Psoas muscle (tissue), 8 donors: ENCODE measurements around the gene AXIN1. TPM values are rescaled to one million over a fixed set of nuclear protein-coding genes. Genes with fewer than 3 reads are reported as not detected.

Experiments
- ATAC-seq, 4 donors: fragments of 200-7000 bp; cut with Tn5 transposase; one replicate each; pipeline ENCODE4 v1.9.1; 2020; ENCODE audit warnings: moderate library complexity in 3 of 4, mild to moderate bottlenecking in 2 of 4
- DNase-seq, 2 donors: peaks; one replicate each; pipeline ENCODE4 v3.0.0-alpha.2; 2020
- H3K27ac ChIP-seq: fragments of 200-600 bp; one replicate; pipeline ENCODE4 v1.8.0; 2022
- H3K27me3 ChIP-seq, 3 donors: fragments of 200-600 bp in 1 of 3; one replicate each; pipeline versions ENCODE4 v1.6.1 to v1.8.0; 2013 to 2022; ENCODE audit warnings: low read length in 2 of 3, mild to moderate bottlenecking in 2 of 3, moderate library complexity in 1 of 3; ENCODE audit not compliant: insufficient read depth in 3 of 3
- H3K36me3 ChIP-seq, 2 donors: fragments of 200-600 bp in 1 of 2; one replicate each; pipeline versions ENCODE4 v1.6.1 to v1.8.0; 2013 to 2022; ENCODE audit warnings: low read depth in 1 of 2, mild to moderate bottlenecking in 1 of 2, moderate library complexity in 1 of 2; ENCODE audit not compliant: insufficient read depth in 1 of 2
- H3K4me1 ChIP-seq: fragments of 200-600 bp; one replicate; pipeline ENCODE4 v1.8.0; 2022
- H3K4me3 ChIP-seq: fragments of 200-600 bp; one replicate; pipeline ENCODE4 v1.8.0; 2022; ENCODE audit warnings: mild to moderate bottlenecking
- H3K9me3 ChIP-seq: fragments of 200-600 bp; one replicate; pipeline ENCODE4 v1.8.0; 2022
- WGBS, 3 donors: extraction: QIAGEN DNeasy Blood & Tissue Kit; methylation state at CpG; one replicate each; pipeline versions ENCODE4 v1.1.6 to v1.1.7; 2013; 5-methylcytosine and 5-hydroxymethylcytosine counted together
- intact Hi-C, 2 donors: fragments of 100-400 bp; cut with DNase I; formaldehyde crosslinking; loops; one replicate each; pipeline versions ENCODE4 v1.11.0 to v1.14.2; 2022
- polyA plus RNA-seq, 3 donors: library from polyadenylated mRNA; stranded (reverse); fragments of 200-250 nt; gene quantifications; one replicate each; pipeline ENCODE4 v1.2.3, GENCODE V29; 2013
- total RNA-seq, 4 donors: library from RNA; stranded (reverse); fragmentation: NEBNext Ultra II Directional in 2 of 4; extraction: Animal tissue kit (Norgen Biotek cat#: 25700) in 2 of 4; gene quantifications; one replicate each; pipeline versions ENCODE4 v1.2.1 to v1.2.4, GENCODE V29; 2021 to 2023
- TF ChIP-seq, protein P1 (sequence below): fragments of 200-600 bp; IDR thresholded peaks from one replicate; pipeline ENCODE4 v1.8.0; 2022; ENCODE audit warnings: antibody characterized with exemption
- donor health status: healthy with polysubstance abuse.
- donor health status: DM: no; HTN: no; CAD: no; lungs with moderate emphysema.
- donor health status: Bipolar disorder and iron deficiency.
- donor health status: healthy.
- donor health status: DM: yes; HTN: yes; CAD: no.
- donor health status: DM: no; HTN: no; CAD: no.
- donor health status: DM: no; HTN: no; CAD: no.
- donor health status: DM: yes; HTN: yes; CAD: no.

AXIN1 gene
- total and polyA plus RNA-seq, 7 donors, result 12.1 to 32.3 (median 23.2) TPM

DNA sequence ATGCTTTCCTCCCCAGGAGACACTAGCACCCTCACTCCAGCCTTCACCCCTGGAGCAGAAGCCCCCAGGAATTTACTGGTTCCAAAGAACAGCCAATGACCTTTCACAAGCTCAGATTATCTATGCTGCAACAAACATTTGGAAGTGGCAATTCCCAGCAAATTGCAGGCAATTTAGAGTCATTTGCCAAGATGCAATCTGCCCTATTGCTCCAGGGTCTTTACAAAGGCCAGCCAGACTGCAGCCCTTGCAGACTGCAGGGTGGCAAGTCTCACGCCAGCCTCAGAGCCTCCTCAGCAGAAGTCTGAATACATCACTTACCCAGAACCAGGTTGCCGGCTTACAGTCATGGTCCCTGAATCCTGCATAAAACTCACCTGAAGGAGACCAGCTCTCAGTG lies 21.8 kb downstream of the AXIN1 start:
- Histone ChIP-seq H3K4me1 (peaks cover 13% of the 10 kb centered on the region), H3K36me3 (peaks cover 0 to 5% of the 10 kb centered on the region in 2 donors), H3K9me3 (no peaks in the 10 kb centered on the region), H3K4me3 (no peak overlapping the region), H3K27ac (no peak overlapping the region), H3K27me3 (no peaks in the 10 kb centered on the region)
- TF ChIP-seq, protein P1, sequence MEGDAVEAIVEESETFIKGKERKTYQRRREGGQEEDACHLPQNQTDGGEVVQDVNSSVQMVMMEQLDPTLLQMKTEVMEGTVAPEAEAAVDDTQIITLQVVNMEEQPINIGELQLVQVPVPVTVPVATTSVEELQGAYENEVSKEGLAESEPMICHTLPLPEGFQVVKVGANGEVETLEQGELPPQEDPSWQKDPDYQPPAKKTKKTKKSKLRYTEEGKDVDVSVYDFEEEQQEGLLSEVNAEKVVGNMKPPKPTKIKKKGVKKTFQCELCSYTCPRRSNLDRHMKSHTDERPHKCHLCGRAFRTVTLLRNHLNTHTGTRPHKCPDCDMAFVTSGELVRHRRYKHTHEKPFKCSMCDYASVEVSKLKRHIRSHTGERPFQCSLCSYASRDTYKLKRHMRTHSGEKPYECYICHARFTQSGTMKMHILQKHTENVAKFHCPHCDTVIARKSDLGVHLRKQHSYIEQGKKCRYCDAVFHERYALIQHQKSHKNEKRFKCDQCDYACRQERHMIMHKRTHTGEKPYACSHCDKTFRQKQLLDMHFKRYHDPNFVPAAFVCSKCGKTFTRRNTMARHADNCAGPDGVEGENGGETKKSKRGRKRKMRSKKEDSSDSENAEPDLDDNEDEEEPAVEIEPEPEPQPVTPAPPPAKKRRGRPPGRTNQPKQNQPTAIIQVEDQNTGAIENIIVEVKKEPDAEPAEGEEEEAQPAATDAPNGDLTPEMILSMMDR, result no peak
- ATAC-seq, result no peak
- intact Hi-C loops, result no loop called here
- WGBS, 3 donors, result 72 to 83% (median 73%) methylated on average over 2 of the region's 2 CpGs
- DNase-seq, result no peak

DNA sequence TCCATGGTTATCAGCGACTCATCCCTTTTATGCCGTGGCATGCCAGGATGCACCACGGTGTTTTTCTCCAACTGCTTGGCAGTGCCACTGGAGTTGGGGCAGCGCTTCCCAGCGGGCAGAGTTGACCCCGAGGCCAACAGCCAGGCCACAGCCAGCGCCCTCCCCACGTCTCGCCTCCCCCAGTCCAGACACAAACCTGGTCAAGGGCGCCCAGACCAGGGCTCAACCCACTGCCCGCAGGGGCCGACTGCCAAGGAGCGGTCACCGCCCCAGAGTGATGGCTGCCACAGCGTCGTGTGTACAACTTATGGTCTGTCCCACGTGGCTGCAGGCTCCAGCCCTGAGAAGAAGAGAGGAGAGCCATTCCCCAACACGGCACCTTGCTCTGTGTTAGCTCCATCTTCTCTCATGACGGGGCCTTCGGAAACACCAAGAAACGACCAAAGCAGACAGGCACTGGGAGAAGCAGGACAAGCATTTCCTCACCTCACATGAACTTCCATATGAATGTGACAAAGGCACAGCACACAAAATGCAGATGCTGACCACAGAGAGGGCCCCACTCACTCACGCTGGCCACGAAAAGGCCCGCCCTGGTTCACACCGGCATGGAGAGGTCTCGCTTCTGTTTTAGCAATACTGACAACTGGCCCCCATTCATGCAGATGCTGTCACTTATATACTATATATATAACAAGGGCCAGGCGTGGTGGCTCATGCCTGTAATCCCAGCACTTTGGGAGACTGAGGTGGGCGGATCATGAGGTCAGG lies 27.0 kb downstream of the AXIN1 start:
- no peak overlapping the region for H3K4me3 ChIP-seq
- ATAC-seq (no peak), DNase-seq (no peak)
- peaks cover 0 to 5% of the 10 kb centered on the region in 2 donors for H3K36me3 ChIP-seq
- intact Hi-C loops, result no loop called here
- H3K27me3 ChIP-seq, result no peaks in the 10 kb centered on the region
- WGBS, 3 donors, result 84 to 87% (median 85%) methylated on average over 28 of the region's 28 CpGs
- no peaks in the 10 kb centered on the region for H3K9me3 ChIP-seq
- peaks cover 13% of the 10 kb centered on the region for H3K4me1 ChIP-seq
- TF ChIP-seq, protein P1, result no peak
- H3K27ac ChIP-seq, result no peak overlapping the region

DNA sequence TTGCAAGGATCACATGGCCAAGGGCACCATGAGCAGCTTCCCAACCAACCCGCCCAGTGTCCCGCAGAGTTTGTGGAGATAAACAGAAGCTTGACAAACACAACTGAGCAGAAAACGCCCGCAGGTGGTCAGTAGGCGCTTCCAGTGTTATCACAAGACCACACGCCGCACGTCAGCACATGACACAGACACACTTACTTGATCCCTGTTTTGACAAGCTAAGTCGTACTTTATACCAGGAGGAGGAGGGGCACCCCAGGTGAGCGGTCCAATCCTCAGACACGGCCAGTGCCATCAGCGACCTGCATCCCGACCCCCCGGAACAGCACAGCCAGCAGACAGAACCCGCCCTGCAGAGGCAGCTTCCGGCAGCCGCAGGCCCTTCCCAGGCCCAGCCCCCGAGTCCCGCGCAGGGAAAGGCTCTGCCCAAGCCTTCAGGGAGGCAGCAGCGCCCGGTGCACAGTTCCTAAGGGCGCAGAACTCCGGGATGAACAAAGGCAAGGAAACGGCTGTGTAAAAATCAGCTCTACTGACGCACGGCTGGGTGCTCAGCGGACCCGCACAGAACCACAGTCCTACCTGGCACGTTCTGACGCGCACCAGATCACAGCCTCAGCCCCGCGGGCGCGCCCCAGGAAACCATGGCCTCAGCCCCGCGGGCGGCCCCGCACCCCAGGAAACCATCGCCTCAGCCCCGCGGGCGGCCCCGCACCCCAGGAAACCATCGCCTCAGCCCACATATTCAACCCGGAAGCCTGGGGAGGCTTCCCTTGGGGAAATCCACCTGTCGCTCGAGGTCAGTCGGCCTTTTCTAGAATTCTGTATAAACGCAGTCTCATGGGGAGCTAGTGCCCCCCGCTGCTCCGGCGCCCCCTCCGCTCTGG lies 27.8 kb downstream of the AXIN1 start:
- Histone ChIP-seq H3K4me1 (peaks cover 13% of the 10 kb centered on the region), H3K27ac (no peak overlapping the region), H3K9me3 (no peaks in the 10 kb centered on the region), H3K36me3 (no peaks in the 10 kb centered on the region), H3K4me3 (peak overlapping the region; percentile 18), H3K27me3 (no peaks in the 10 kb centered on the region)
- WGBS, 3 donors, result 72 to 74% (median 74%) methylated on average over 55 of the region's 55 CpGs
- ATAC-seq (no peak), DNase-seq (no peak)
- intact Hi-C loops, result no loop called here
- TF ChIP-seq, protein P1, result no peak

DNA sequence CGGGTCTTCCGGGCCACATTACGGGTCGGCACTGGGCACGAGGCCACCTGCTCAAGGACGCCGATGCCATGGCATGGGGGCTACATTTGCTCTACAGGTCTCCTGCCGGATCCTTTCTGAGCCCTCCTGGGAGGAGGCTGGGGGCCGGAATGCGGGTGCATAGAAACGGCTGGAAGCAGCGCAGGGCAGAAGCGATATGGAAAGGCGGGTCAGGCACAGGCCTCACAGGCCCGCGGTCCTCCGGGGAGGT lies 28.4 kb downstream of the AXIN1 start:
- H3K4me1 ChIP-seq, result peaks cover 13% of the 10 kb centered on the region
- H3K9me3 ChIP-seq, result no peaks in the 10 kb centered on the region
- H3K27me3 ChIP-seq, result no peaks in the 10 kb centered on the region
- 87 to 93% (median 87%) methylated on average over 17 of the region's 17 CpGs for WGBS, 3 donors
- no peak overlapping the region for H3K27ac ChIP-seq
- intact Hi-C loops, result no loop called here
- ATAC-seq, result no peak
- peaks cover 0 to 2% of the 10 kb centered on the region in 2 donors for H3K36me3 ChIP-seq
- no peak for DNase-seq
- TF ChIP-seq, protein P1, result no peak
- H3K4me3 ChIP-seq, result no peak overlapping the region
